Amniotic epithelial cell (primary cell): ENCODE results near the gene PLXNB2.
A peak's percentile ranks its signal among the peaks of the same experiment; 100 is the strongest.

Experiments
- DNase-seq: peaks from one replicate; pipeline ENCODE4 v3.0.0-alpha.2; 2010; ENCODE audit warnings: low read depth

The PLXNB2 gene

DNA sequence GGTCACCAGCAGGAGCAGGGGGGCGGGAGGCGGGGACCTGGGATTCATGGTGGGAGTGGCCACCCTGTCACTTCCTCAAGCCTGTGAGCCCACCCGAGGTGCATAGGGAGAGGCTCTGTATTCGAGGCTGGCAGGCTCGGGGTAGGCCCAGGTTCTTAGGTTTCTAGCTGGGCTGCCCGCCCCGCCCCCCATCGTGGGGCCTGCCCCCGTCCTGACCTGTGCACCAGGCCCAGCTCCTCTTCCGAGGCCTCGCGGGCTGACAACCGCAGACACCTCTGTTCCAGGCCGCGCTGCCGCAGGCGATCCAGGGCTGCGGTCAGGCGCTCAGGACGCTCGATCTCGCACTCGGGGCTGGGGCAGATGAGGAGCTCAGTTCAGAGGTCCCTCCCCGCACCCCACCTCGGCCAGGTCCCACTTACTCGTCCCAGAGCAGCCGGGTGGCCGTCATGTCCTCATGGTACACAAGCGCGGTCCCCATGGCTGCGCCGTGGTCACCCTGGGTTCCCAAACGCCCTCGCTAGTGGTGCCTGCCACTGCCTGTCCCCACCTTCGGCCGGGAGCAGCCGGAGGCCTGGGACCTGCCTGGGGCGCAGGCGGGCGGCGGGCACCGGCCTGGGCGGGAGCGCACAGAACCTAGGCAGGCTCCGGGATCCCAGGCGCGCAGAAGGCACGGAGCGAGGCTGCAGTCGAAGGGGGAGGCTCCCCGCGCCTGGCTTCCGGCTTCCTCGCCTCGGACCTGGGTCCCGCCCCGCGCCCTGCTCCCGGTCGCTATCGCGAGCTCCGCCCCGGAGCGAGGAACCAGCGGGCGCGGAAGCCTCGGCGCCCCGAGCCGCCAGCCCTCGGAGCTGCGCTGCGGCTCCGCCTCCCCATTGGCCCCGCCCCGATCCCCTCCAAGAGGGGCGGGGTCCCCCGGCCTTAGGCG is 56.6 kb downstream of the PLXNB2 start, which contains the start of gene HDAC10:
TSS of gene HDAC10 (minus strand) at position 711 of the 922 bp plus-strand sequence. CDS start at position 478, 233 bp downstream.
- peak; percentile 70 for DNase-seq

DNA sequence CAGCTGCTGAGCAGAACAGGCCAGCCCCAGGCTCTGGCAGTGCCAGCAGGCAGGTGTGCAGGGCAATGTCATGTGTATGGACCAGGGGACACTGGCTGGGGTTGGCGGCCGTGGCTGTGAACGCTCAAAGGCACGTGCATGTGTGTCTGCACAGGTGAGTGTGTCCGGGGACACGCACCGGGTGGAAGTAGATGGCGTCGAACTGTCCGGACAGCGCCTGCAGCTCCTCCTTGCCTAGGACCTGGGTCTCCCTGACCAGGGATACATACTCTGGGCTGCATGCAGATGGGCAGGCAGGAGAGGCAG is 57.2 kb downstream of the PLXNB2 start:
- DNase-seq: no peak

DNA sequence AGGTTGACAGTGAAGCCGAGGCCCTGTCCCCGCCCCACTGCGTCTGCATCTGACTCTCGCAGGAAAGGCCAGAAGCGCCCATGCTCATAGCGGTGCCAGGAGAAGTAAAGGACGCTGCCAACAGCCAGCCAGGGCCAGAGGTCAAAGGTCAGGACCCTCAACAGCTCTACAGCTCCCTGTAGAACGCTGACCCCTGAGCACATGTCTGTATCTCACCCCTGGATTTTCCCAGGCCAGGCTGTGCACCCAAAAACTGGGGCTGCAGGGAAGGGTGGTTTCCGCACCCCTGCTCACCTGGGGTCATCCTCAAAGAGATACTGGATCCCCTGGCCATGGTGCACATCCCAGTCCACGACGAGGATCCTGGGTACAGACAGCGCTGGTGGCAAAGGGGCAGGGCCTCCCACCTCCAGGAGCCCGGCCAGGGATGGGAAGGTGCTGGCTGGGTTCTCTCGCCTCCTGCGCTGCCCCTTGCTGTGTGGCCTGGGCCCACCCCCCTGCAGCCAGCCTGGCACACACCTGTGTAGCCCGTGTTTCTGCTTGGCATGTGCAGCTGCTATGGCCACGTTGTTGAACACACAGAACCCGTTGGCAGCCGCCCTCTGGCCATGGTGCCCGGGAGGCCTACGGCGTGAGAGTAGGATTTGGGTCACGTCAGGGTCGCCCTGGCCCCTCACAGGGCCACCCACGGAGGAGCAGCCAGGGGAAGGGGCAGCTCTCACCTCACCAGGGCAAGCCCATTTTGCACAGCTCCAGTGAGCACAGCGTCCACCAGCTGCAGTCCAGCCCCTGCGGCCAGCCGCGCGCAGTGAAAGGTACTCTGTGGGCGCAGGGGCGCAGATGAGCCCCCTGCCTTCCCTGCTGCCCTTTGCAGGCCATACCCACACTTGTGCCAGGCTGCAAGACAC is 57.9 kb downstream of the PLXNB2 start:
- no peak for DNase-seq

DNA sequence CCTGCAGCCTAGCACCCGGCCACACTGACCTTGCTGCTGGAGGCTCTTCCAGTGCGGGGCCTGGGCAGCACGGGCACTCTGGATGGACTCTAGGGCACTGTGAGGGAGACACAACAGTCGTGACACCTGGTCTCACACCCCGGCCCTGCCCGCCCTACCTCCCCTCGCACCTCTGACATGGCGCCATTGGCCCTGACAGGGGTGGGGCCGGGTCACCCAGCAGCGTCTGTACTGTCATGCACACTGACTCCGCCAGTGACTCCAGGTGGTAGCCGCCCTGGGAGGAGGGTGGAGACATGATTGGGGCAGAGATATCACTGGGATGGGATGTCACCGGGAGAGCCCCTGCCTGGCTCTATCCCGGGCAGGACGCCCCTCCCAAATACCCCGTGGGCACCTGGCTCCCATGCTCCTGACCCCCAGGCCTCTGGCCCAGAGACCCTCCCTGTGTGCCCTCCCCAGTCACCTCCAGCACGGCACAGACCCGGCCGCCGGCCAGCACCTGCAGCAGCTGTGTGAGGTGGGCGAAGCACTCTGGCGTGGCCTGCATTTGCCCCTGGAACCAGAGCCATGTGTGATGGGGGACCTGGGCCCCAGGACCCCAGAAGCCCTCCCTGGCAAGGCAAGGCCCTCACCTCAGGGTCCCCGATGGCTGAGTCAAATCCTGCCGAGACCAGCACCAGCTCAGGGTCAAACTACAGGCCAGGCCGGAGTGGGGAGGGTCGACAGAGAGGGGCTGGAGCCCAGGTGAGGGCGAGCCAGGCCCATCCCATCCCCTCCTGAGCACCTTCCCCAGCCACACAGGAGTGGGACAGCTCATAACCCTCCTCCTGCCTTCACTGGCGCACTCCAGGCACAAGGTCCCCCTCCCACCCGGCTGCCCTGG is 59.0 kb downstream of the PLXNB2 start:
- no peak for DNase-seq

DNA sequence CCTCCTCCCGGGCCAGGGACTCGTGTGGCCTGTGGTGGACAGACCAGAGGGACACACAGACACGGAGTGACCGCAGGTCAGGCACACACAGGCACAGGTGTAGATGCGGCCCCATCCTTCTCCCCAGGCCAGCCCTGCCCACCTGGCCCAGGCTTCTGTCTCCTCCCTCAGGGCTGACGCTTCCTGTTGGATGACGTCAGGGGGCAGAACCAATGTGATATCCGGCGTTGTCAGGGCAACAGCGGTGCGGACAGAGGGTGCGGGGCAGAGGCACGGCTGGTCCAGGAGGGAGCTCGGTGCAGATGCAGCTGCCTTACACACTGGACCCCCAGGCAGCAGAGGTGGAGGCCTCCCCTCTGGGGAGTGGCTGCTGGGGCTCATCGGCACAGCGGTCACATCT is 59.7 kb downstream of the PLXNB2 start:
- DNase-seq: peak; percentile 71

DNA sequence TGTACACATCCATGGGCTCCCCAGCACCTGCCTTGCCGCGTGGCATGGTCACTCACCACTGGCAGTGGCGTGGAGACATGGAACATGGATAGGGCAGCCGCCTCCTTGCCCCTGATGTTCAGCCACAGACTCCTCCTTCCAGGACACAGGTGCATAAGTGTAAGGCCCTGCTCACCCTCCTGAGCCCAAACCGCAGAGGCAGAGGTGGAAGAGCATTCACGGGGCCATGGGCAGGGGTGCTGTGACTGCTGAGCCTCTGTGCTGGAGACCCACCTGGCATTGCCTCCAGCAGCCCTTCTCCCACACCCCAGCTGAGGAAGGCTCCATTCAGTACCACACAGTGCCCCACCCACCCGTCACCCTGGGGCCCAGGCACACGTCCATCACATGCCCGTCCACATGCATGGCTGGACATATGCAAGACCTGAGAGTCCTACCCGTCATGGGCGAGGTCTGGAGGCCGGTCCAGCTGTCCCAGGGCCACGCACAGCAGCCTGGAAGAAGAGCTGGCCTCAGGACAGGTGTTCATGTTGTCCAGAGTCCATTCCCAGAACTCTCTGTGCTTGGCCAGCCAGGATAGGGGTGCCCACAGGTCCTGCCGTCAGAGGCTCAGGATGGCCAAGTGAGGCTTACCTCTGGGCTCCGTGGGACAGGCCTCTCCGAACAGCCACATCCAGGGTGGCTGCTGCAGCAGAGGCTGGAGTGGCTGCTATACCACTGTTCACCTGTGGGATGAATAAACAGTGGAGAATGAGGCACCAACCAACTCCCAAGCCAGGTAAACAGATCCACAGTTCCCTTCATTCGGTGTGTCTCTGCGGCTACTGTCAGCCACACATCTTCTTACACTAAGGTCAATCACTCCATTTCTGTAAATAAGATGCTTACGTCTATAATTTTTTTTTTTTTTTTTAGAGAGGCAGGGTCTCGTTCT is 60.9 kb downstream of the PLXNB2 start:
- no peak for DNase-seq

DNA sequence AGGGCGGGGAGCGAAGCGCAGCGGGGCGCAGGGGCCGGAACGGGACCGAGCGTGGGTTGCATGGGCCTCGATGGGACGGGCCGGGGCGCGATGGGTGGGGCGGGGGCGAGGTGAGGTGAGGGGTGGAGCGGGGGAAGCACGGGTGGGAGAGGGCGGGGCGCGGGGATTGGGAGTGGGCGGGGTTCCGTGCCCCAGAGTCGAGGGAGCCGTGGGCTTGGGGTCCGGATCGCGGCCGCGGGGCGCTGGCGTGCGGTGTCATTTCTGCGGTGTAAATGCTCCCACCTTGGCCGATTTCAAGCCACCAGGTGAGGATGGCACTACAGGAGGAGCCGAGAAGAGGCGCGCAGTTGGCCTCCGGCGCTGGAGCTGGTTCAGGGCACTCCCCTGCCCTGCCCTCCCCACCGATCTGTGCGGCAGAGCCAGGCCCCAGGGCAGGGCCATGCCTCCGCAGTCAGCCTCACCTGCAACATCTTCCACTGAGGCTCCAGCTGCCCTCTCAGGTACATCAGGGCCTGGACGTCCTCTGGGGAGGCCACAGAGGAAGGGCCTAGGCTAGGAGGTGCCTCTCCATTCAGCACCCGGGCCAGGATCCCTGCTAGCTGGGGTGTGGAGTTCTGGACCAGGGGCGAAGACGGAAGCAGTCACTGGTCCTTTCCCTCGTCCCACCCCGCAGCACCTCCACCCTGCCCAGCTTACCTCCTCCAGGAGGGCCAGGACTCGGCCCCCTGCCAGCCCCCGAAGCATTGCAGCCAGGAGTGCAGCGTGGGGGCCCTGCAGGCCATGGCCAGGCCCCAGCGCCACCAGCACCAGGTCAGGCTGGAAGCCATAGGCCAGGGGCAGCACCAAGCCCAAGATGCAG is 62.0 kb downstream of the PLXNB2 start:
- DNase-seq: no peak

DNA sequence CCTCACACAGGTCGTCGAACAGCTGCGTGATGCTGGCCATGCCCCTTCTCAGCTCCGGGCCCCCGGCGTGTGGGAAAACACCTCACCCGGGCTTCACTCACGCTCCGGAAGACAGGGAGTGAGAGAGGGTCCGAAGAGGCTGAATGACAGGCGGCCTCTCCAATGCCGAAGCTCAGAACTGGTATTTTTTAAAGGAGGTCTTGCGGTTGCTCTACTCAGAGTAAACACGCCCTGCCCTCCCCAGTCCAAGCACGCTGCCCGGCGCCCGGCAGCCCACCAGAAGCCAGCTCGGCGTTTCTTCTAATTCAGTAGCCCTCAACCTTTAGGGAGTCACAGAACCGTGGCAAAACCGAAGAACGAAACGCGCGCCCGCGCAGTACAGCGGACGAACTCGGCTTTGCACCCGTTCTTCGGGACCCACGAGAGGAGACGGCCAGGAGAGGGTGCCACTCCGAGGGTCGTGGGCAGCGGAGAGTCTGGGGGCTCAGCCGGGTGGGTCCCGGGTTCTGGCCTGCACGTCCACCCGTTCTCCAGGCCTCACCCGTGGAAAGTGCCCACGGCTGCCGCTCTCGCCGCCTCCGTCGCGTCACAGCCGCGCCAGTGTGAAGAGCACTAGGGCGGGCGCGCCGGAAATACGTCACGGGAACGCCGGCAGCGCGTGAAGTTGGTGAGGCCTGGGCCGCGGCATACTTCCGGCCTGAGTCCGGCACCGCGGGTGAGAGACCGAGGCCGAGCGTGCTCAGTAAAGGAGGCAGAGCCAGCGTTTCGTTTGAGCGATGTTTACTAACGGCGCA is 62.8 kb downstream of the PLXNB2 start, which contains the start of gene TUBGCP6:
TSS of gene TUBGCP6 (minus strand) at position 604 of the 794 bp plus-strand sequence. CDS start at position 40, 564 bp downstream.
- DNase-seq: peak; percentile 89

DNA sequence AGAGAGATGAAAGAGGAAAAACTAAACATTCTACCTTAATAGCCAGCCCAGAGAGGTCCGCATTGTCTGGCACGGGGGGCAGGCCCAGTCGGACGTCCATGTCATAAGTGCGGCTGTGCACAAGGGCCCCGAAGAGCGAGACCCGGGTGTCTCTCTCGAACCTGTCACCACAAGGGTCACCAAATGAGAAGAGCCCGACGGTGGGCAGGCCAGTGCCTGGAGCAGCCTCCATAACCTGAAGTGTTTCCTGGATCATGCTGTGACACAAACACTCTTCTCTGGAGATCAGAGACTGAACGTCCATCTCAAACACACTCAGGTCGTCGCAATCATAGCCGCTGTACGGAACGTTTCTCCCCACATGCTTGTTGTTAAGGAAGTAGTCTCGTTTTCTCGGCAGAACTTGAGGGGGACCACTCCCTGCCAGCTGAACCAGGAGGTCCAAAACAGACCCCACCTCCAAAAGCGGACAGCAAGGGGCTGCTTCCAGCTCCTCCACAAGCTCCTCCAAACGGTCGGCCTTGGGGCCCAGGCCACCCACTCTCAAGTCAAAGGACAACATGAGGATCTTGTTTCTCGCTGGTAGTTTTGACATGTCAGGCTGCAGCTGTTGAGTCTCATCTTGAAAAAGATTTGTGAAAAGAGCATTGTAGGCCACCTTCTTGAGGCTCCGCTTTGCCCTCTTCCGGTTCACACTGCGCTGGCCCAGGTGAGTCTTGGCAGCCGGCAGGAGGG is 63.6 kb downstream of the PLXNB2 start:
- no peak for DNase-seq

DNA sequence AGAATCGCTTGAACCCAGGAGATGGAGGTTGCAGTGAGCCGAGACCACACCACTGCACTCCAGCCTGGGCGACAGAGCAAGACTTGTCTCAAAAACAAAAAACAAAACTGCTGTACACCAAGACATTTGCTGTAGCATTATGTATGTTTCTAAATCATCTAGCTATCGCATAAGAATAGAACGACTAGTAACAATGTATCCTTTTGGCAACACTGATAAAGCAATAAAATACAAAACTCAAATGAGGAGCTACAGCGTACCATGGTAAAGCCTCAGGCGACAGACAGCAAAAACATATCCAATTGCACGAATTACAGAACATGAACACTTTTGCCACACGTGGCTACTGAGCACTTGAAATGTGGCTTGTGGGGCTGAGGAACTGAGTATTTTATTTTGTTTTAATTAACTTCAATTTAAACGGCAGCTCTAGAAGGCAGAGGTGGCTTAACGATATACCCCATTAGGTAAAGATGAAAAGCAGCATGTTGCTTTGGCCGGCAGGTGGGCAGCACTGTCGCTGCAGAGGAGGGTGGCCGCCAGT is 65.0 kb downstream of the PLXNB2 start:
- no peak for DNase-seq

DNA sequence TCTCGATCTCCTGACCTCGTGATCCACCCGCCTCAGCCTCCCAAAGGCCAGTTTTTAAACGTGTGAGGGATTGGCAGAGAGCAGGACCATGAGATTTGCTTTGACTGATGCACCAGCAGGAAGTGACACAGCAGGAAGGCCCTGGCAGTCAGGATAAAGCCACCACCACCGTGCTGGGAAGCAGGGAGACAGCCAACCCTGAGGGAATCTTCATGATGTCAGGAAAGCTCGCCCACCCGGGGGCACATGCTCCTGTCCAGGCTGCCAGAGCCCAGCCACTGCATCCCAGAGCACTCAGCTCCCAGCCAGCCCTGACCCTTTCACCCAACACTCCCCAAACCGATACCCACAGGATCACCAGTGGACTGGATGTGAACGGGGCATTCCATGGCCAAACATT is 68.7 kb downstream of the PLXNB2 start:
- no peak for DNase-seq

DNA sequence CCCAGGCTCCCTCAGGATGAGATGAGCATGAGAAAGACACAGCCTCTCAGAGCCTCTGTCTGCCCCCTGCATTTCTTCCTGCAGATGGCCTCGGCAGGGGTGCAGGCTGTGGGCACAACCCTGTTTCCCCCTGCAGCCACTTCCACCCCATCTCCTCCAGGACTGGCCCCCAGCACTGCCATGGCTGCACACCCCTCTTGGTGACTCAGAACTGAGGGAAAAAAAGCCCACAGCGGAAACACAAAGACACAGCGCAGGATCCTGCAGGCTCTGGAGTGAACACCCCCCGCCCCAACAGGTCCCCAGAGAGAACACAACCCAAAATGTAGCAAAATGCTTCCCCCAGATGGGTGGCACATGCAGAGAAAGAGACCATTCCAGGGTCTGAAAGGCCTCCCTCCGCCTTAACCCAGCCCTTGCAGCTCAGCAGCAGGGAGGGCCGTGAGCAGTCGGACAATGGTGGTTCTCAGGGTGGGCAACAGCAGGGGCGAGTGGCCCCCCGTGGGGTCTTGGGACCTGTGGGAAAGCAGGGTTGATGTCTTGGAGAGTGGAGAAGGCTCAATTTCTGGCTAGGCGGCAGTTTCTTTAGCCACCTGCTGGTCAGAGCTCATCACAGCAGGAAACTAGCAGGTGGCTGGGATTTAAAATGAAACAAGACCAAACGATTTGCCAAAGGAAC is 70.6 kb downstream of the PLXNB2 start:
- peak; percentile 27 for DNase-seq

DNA sequence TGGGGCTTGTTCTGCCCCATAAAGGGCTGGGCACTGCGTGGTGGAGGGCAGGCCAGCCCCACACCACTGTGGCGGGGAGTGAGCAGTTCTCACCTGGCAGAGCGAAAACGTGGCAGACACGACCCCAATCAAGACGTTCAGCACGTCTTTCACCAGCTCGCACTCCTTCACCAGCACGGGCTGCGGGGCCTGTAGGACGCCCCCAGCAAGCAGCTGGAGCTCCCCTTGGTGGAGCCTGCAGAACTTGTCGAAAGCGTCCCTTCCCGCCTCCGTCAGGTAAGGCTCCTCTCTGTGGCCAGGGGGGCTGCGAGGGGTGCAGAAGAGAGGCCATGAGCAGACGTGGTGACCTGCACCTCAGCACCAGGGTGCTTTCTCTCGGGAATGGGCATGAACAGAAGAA is 74.2 kb downstream of the PLXNB2 start:
- DNase-seq: no peak

DNA sequence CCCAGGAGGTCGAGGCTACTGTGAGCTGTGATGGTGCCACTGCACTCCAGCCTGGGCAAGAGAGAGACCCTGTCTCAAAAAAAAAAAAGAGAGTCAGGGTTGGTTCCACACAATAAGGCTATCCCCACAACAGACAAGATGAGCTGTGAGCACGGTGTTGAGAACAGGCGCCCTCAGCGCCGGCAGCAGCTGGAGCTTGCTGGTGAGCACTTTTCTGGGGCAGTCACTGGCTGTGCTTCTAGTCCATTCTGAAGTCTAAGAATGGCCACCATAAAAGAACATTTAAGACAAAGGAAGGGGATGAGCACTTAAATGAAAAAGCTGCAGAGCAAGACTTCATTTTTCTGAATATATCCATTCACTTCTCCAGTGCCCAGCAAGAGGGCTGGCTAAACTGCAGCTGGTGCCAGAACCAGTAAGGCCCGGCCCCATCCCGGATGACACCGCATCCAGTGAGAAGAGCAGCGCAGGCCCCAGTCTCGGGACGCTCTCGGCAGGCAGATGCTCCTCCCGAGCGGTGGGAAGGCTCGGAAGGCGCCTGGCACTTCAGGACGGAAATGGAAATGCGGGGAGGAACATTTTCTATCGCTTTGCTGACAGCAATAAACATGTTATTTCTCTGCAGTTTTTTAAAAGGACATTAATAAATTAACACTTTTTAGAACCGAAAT is 74.8 kb downstream of the PLXNB2 start:
- no peak for DNase-seq

DNA sequence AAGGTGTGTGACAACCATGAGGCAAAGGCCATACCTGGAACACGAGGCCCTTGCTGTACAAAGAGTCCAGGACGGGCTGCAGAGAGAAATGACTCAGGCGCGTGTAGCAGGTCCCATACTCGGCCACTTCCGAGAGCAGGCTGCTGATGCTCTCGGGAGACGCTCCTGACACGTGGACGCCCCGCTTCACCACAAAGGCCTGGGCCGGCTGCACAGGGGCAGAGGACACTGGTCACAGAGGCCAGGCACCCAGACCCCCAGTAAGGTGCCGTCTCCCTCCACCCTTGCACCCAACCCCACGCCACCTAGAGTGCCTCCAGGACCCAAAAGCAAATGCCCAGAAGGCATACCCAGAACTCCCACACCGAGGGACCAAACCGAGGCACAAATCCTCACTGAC is 78.1 kb downstream of the PLXNB2 start:
- DNase-seq: no peak

DNA sequence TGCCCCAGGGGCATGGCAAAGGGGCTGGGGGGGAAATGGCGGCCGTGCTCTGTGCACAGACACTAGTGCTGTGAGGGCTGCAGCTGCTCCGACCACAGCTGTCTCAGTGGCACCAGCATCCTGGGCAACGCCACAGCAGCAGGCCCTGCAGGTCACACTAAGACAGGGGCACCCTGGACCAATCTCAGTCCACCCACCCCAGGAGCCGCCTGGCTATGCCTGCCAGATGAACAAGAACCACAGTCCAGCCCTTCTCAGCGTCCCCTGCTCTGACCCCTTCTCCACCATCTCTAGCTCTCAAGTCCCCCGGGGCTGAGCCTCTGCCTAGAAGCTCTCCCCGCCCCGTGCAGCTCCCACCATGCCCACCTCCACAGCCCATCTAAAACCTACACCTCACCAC is 79.1 kb downstream of the PLXNB2 start:
- DNase-seq: no peak
